ENCODE measurements around the gene SNUPN. TPM values are rescaled to one million over a fixed set of nuclear protein-coding genes. Genes with fewer than 3 reads are reported as not detected.

SNUPN gene
- total RNA-seq, 1 donor from 2014 or later: 39.6 TPM

GRCh38 chr15:75654201-75654907 lies 28.8 kb upstream of the SNUPN start:
- intact Hi-C loops (cut with micrococcal nuclease): no loop called here

- intact Hi-C loops (cut with micrococcal nuclease): no loop called here
Observed at GRCh38 chr15:75653347-75653913, 27.9 kb upstream of the SNUPN start.

GRCh38 chr15:75651810-75652543 lies 26.5 kb upstream of the SNUPN start:
- intact Hi-C loops (cut with micrococcal nuclease): no loop called here

GRCh38 chr15:75650908-75651809 lies 25.6 kb upstream of the SNUPN start:
- intact Hi-C loops (cut with micrococcal nuclease): no loop called here

- intact Hi-C loops (cut with micrococcal nuclease): no loop called here
Observed at GRCh38 chr15:75649848-75650247, 24.3 kb upstream of the SNUPN start.

- intact Hi-C loops (cut with micrococcal nuclease): no loop called here
Observed at GRCh38 chr15:75649045-75649761, 23.7 kb upstream of the SNUPN start.

GRCh38 chr15:75648156-75649000 lies 22.9 kb upstream of the SNUPN start:
- intact Hi-C loops (cut with micrococcal nuclease): no loop called here

- intact Hi-C loops (cut with micrococcal nuclease): no loop called here
Observed at GRCh38 chr15:75647370-75648155, 22.0 kb upstream of the SNUPN start, which contains the start of gene SNX33. Gene SNX33 (plus strand): TSS chr15:75647912. CDS start chr15:75649103, 1,191 bp downstream.

- intact Hi-C loops (cut with micrococcal nuclease): no loop called here
Observed at GRCh38 chr15:75646944-75647364, 21.4 kb upstream of the SNUPN start.

- intact Hi-C loops (cut with micrococcal nuclease): no loop called here
Observed at GRCh38 chr15:75646112-75646943, 20.8 kb upstream of the SNUPN start.

- intact Hi-C loops (cut with micrococcal nuclease): no loop called here
Observed at GRCh38 chr15:75644376-75644775, 18.9 kb upstream of the SNUPN start.

GRCh38 chr15:75641603-75642002 lies 16.1 kb upstream of the SNUPN start:
- intact Hi-C loops (cut with micrococcal nuclease): loop anchor here (1.0 kb wide), 1 partner anchor 239 kb away; no protein-coding TSS in a partner anchor

GRCh38 chr15:75641179-75641503 lies 15.6 kb upstream of the SNUPN start:
- intact Hi-C loops (cut with micrococcal nuclease): loop anchor here (1.0 kb wide), 1 partner anchor 239 kb away; no protein-coding TSS in a partner anchor

GRCh38 chr15:75640483-75641178 lies 15.1 kb upstream of the SNUPN start:
- intact Hi-C loops (cut with micrococcal nuclease): loop anchor here (1.0 kb wide), 7 partner anchors 15 to 272 kb away; partner anchors contain the start of genes MAN2C1, PTPN9 and SNUPN

- intact Hi-C loops (cut with micrococcal nuclease): loop anchor here (1.0 kb wide), 6 partner anchors 15 to 272 kb away; partner anchors contain the start of genes MAN2C1, PTPN9 and SNUPN
Observed at GRCh38 chr15:75639709-75640482, 14.4 kb upstream of the SNUPN start, which contains the start of gene IMP3. Gene IMP3 (minus strand): TSS chr15:75640224. CDS start chr15:75640168, 56 bp downstream.

- intact Hi-C loops (cut with micrococcal nuclease): no loop called here
Observed at GRCh38 chr15:75639191-75639708, 13.7 kb upstream of the SNUPN start.

All from T-helper 2 cell treated with Interferon-gamma antibody and Interleukin-4, amounts not matched to agents 100 ng/mL and 5 ng/mL, for 36 hours (primary cell).